ENCODE data around the gene CDCP2.

DNA sequence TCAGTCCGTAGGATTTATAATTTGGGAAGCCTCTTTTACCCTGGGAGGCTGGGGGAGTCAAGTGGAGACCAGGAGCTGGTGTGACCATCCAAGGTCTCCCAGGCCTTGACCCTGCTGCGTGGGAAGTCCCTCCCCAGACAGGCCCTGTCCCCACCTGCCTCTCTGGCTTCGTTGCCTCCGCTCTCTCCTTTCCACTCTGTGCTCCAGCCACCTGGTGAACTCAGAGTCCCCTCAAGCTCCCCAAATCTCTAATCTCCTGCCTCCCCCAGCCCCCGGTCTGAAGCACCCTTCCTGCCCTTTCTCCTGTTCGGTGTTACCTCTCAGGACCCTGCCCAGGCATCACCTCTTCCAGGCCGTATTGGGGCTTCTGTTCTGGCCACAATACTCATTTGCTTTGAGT, 27.9 kb downstream of the CDCP2 start:
- no peak for TF ChIP-seq EZH2 (IDR thresholded peaks at IDR 0.05)
- no peak for TF ChIP-seq POLR2AphosphoS5 (IDR thresholded peaks at IDR 0.05; ENCODE audit: borderline replicate concordance, low read depth, low read length)
